IPS-11a (cell line): Measurements from ENCODE around the gene GPR173.
A peak's percentile ranks its signal among the peaks of the same experiment; 100 is the strongest.

ENCODE experiments used
- H3K4me3 ChIP-seq: one replicate; pipeline ENCODE4 v1.5.1; 2013; ENCODE audit warnings: low read depth, low read length, control low read depth

Gene GPR173

GRCh38 chrX:53048169-53049126 lies at the start of gene GPR173:
TSS of gene GPR173 (plus strand) at chrX:53048789. CDS start at chrX:53076622, 27,833 bp downstream.
- peak within 1 kb of the TSS; percentile 51 for H3K4me3 ChIP-seq

- H3K4me3 ChIP-seq, result no peak overlapping the region
Measured at GRCh38 chrX:53000447-53001135, 48.0 kb upstream of the GPR173 start.

- H3K4me3 ChIP-seq, result no peak overlapping the region
Measured at GRCh38 chrX:53001958-53002357, 46.6 kb upstream of the GPR173 start.

GRCh38 chrX:53003111-53003510 lies 45.5 kb upstream of the GPR173 start:
- no peak overlapping the region for H3K4me3 ChIP-seq

- no peak overlapping the region for H3K4me3 ChIP-seq
Measured at GRCh38 chrX:53004038-53004437, 44.6 kb upstream of the GPR173 start.

- H3K4me3 ChIP-seq, result no peak overlapping the region
Measured at GRCh38 chrX:53004811-53005210, 43.8 kb upstream of the GPR173 start.

- no peak overlapping the region for H3K4me3 ChIP-seq
Measured at GRCh38 chrX:53005327-53005726, 43.3 kb upstream of the GPR173 start.

GRCh38 chrX:53009032-53009431 lies 39.6 kb upstream of the GPR173 start:
- no peak overlapping the region for H3K4me3 ChIP-seq

GRCh38 chrX:53013291-53013690 lies 35.3 kb upstream of the GPR173 start:
- no peak overlapping the region for H3K4me3 ChIP-seq

- no peak overlapping the region for H3K4me3 ChIP-seq
Measured at GRCh38 chrX:53018627-53019026, 30.0 kb upstream of the GPR173 start.

- H3K4me3 ChIP-seq, result no peak overlapping the region
Measured at GRCh38 chrX:53022381-53022780, 26.2 kb upstream of the GPR173 start.

GRCh38 chrX:53028678-53029077 lies 19.9 kb upstream of the GPR173 start:
- H3K4me3 ChIP-seq, result no peak overlapping the region

- no peak overlapping the region for H3K4me3 ChIP-seq
Measured at GRCh38 chrX:53031380-53031779, 17.2 kb upstream of the GPR173 start.

- no peak overlapping the region for H3K4me3 ChIP-seq
Measured at GRCh38 chrX:53036149-53036548, 12.4 kb upstream of the GPR173 start.

GRCh38 chrX:53039236-53039635 lies 9.4 kb upstream of the GPR173 start:
- no peak overlapping the region for H3K4me3 ChIP-seq

- H3K4me3 ChIP-seq, result no peak overlapping the region
Measured at GRCh38 chrX:53044995-53045394, 3.6 kb upstream of the GPR173 start.

GRCh38 chrX:53047228-53047627 lies 1.4 kb upstream of the GPR173 start:
- H3K4me3 ChIP-seq, result no peak overlapping the region

GRCh38 chrX:53049127-53049517 lies 533 bp downstream of the GPR173 start:
- H3K4me3 ChIP-seq, result peak overlapping the region; percentile 2

- no peak overlapping the region for H3K4me3 ChIP-seq
Measured at GRCh38 chrX:53050841-53051240, 2.3 kb downstream of the GPR173 start.

GRCh38 chrX:53055244-53055849 lies 6.8 kb downstream of the GPR173 start:
- H3K4me3 ChIP-seq, result no peak overlapping the region

- H3K4me3 ChIP-seq, result no peak overlapping the region
Measured at GRCh38 chrX:53056292-53056691, 7.7 kb downstream of the GPR173 start.

GRCh38 chrX:53065104-53065503 lies 16.5 kb downstream of the GPR173 start:
- no peak overlapping the region for H3K4me3 ChIP-seq
